Inflammatory macrophage treated with lipopolysaccharide for 4 hours (primary cell): ENCODE results near the gene HOPX.
"Not testable (repeated sequence)": the region's sequence is repeated elsewhere in the genome, so short reads cannot be mapped to it uniquely, and the experiment has no call there.

Source experiments
- DNase-seq: peaks from one replicate; pipeline ENCODE4 v3.0.0-alpha.2; 2020

The HOPX gene

GRCh38 chr4:56622176-56622575 lies 58.9 kb downstream of the HOPX start:
- no peak for DNase-seq

- DNase-seq: no peak
Measured at GRCh38 chr4:56619816-56620215, 61.3 kb downstream of the HOPX start.

GRCh38 chr4:56619160-56619559 lies 61.9 kb downstream of the HOPX start:
- no peak for DNase-seq

GRCh38 chr4:56618734-56619133 lies 62.4 kb downstream of the HOPX start:
- no peak for DNase-seq

- DNase-seq: no peak
Measured at GRCh38 chr4:56613101-56613862, 67.8 kb downstream of the HOPX start.

GRCh38 chr4:56612282-56612681 lies 68.8 kb downstream of the HOPX start:
- no peak for DNase-seq

- DNase-seq: no peak
Measured at GRCh38 chr4:56611501-56611900, 69.6 kb downstream of the HOPX start.

- DNase-seq: not testable (repeated sequence)
Measured at GRCh38 chr4:56610170-56610569, 70.9 kb downstream of the HOPX start.

GRCh38 chr4:56607926-56608325 lies 73.2 kb downstream of the HOPX start:
- DNase-seq: no peak

- no peak for DNase-seq
Measured at GRCh38 chr4:56606385-56606784, 74.7 kb downstream of the HOPX start.

- DNase-seq: not testable (repeated sequence)
Measured at GRCh38 chr4:56605464-56605863, 75.6 kb downstream of the HOPX start.

- no peak for DNase-seq
Measured at GRCh38 chr4:56603297-56603696, 77.8 kb downstream of the HOPX start.
